ENCODE data around the gene APRT.

APRT gene

GRCh38 chr16:88811769-88812512, at the start of gene APRT:
Gene APRT, minus strand, starts transcription at chr16:88811928. Its CDS starts 29 bp downstream, at chr16:88811899.
- peak within 1 kb of the TSS; percentile 90 for H3K4me3 ChIP-seq (ENCODE audit: low read depth, low read length)
- H3K9ac ChIP-seq (ENCODE audit: low read length), result peak within 1 kb of the TSS; percentile 93
- H3K9me3 ChIP-seq (ENCODE audit: control insufficient read depth, insufficient read depth, low read depth, low read length), result no peaks in the 10 kb centered on the region
- H3K36me3 ChIP-seq (ENCODE audit: control insufficient read depth, insufficient read depth, low read length), result peaks cover 37% of the 10 kb centered on the region
- peaks cover 14% of the 10 kb centered on the region for H3K4me1 ChIP-seq (ENCODE audit: control insufficient read depth, insufficient read depth, low read length)
- peak within 1 kb of the TSS; percentile 95 for H3K27ac ChIP-seq (ENCODE audit: low read depth, low read length)
- H3K27me3 ChIP-seq (ENCODE audit: control insufficient read depth, insufficient read depth, low read length), result no peaks in the 10 kb centered on the region

GRCh38 chr16:88861359-88861758, 49.6 kb upstream of the APRT start:
- no peak overlapping the region for H3K4me3 ChIP-seq (ENCODE audit: low read depth, low read length)
- peaks cover 4% of the 10 kb centered on the region for H3K4me1 ChIP-seq (ENCODE audit: control insufficient read depth, insufficient read depth, low read length)
- no peaks in the 10 kb centered on the region for H3K9me3 ChIP-seq (ENCODE audit: control insufficient read depth, insufficient read depth, low read depth, low read length)
- H3K9ac ChIP-seq (ENCODE audit: low read length), result no peak overlapping the region
- H3K27ac ChIP-seq (ENCODE audit: low read depth, low read length), result no peak overlapping the region
- H3K27me3 ChIP-seq (ENCODE audit: control insufficient read depth, insufficient read depth, low read length), result no peaks in the 10 kb centered on the region
- peaks cover 48% of the 10 kb centered on the region for H3K36me3 ChIP-seq (ENCODE audit: control insufficient read depth, insufficient read depth, low read length)

- H3K9me3 ChIP-seq (ENCODE audit: control insufficient read depth, insufficient read depth, low read depth, low read length), result no peaks in the 10 kb centered on the region
- H3K36me3 ChIP-seq (ENCODE audit: control insufficient read depth, insufficient read depth, low read length), result peaks cover 48% of the 10 kb centered on the region
- H3K27ac ChIP-seq (ENCODE audit: low read depth, low read length), result no peak overlapping the region
- H3K4me1 ChIP-seq (ENCODE audit: control insufficient read depth, insufficient read depth, low read length), result peaks cover 8% of the 10 kb centered on the region
- H3K27me3 ChIP-seq (ENCODE audit: control insufficient read depth, insufficient read depth, low read length), result no peaks in the 10 kb centered on the region
- H3K4me3 ChIP-seq (ENCODE audit: low read depth, low read length), result no peak overlapping the region
- H3K9ac ChIP-seq (ENCODE audit: low read length), result no peak overlapping the region
These were observed 47.8 kb upstream of the APRT start for GRCh38 chr16:88859381-88860091.

GRCh38 chr16:88857728-88858339, 46.1 kb upstream of the APRT start:
- no peak overlapping the region for H3K27ac ChIP-seq (ENCODE audit: low read depth, low read length)
- H3K9me3 ChIP-seq (ENCODE audit: control insufficient read depth, insufficient read depth, low read depth, low read length), result no peaks in the 10 kb centered on the region
- H3K27me3 ChIP-seq (ENCODE audit: control insufficient read depth, insufficient read depth, low read length), result no peaks in the 10 kb centered on the region
- H3K9ac ChIP-seq (ENCODE audit: low read length), result peak overlapping the region; percentile 94
- peaks cover 8% of the 10 kb centered on the region for H3K4me1 ChIP-seq (ENCODE audit: control insufficient read depth, insufficient read depth, low read length)
- peaks cover 44% of the 10 kb centered on the region for H3K36me3 ChIP-seq (ENCODE audit: control insufficient read depth, insufficient read depth, low read length)
- peak overlapping the region; percentile 86 for H3K4me3 ChIP-seq (ENCODE audit: low read depth, low read length)

- H3K27me3 ChIP-seq (ENCODE audit: control insufficient read depth, insufficient read depth, low read length), result no peaks in the 10 kb centered on the region
- peak within 1 kb of the TSS; percentile 24; the same call in 1 of the 2 replicates for H3K27ac ChIP-seq (ENCODE audit: low read depth, low read length)
- peaks cover 37% of the 10 kb centered on the region for H3K36me3 ChIP-seq (ENCODE audit: control insufficient read depth, insufficient read depth, low read length)
- H3K9ac ChIP-seq (ENCODE audit: low read length), result peak within 1 kb of the TSS; percentile 94
- no peaks in the 10 kb centered on the region for H3K9me3 ChIP-seq (ENCODE audit: control insufficient read depth, insufficient read depth, low read depth, low read length)
- H3K4me1 ChIP-seq (ENCODE audit: control insufficient read depth, insufficient read depth, low read length), result peaks cover 8% of the 10 kb centered on the region
- peak within 1 kb of the TSS; percentile 86 for H3K4me3 ChIP-seq (ENCODE audit: low read depth, low read length)
These were observed 45.4 kb upstream of the APRT start, which contains the start of the genes GALNS and TRAPPC2L for GRCh38 chr16:88856828-88857727. Gene GALNS, minus strand, starts transcription at chr16:88856947. Its CDS starts 70 bp downstream, at chr16:88856877. Gene TRAPPC2L, plus strand, starts transcription at chr16:88857127. Its CDS starts 24 bp downstream, at chr16:88857151.

- H3K27me3 ChIP-seq (ENCODE audit: control insufficient read depth, insufficient read depth, low read length), result no peaks in the 10 kb centered on the region
- H3K9me3 ChIP-seq (ENCODE audit: control insufficient read depth, insufficient read depth, low read depth, low read length), result no peaks in the 10 kb centered on the region; the same call in 1 of the 2 replicates
- peaks cover 8% of the 10 kb centered on the region for H3K4me1 ChIP-seq (ENCODE audit: control insufficient read depth, insufficient read depth, low read length)
- peaks cover 30% of the 10 kb centered on the region for H3K36me3 ChIP-seq (ENCODE audit: control insufficient read depth, insufficient read depth, low read length)
- no peak overlapping the region for H3K27ac ChIP-seq (ENCODE audit: low read depth, low read length)
- H3K9ac ChIP-seq (ENCODE audit: low read length), result peak overlapping the region; percentile 27
- H3K4me3 ChIP-seq (ENCODE audit: low read depth, low read length), result peak overlapping the region; percentile 86
These were observed 44.5 kb upstream of the APRT start for GRCh38 chr16:88856122-88856827.

GRCh38 chr16:88855736-88856121, 44.0 kb upstream of the APRT start:
- H3K27me3 ChIP-seq (ENCODE audit: control insufficient read depth, insufficient read depth, low read length), result no peaks in the 10 kb centered on the region
- H3K27ac ChIP-seq (ENCODE audit: low read depth, low read length), result no peak overlapping the region
- peaks cover 24% of the 10 kb centered on the region for H3K36me3 ChIP-seq (ENCODE audit: control insufficient read depth, insufficient read depth, low read length)
- no peaks in the 10 kb centered on the region; the same call in 1 of the 2 replicates for H3K9me3 ChIP-seq (ENCODE audit: control insufficient read depth, insufficient read depth, low read depth, low read length)
- no peak overlapping the region for H3K9ac ChIP-seq (ENCODE audit: low read length)
- peak overlapping the region; percentile 75 for H3K4me3 ChIP-seq (ENCODE audit: low read depth, low read length)
- H3K4me1 ChIP-seq (ENCODE audit: control insufficient read depth, insufficient read depth, low read length), result peaks cover 8% of the 10 kb centered on the region

GRCh38 chr16:88855176-88855575, 43.4 kb upstream of the APRT start:
- H3K9me3 ChIP-seq (ENCODE audit: control insufficient read depth, insufficient read depth, low read depth, low read length), result no peaks in the 10 kb centered on the region; the same call in 1 of the 2 replicates
- peaks cover 19% of the 10 kb centered on the region for H3K36me3 ChIP-seq (ENCODE audit: control insufficient read depth, insufficient read depth, low read length)
- peaks cover 8% of the 10 kb centered on the region for H3K4me1 ChIP-seq (ENCODE audit: control insufficient read depth, insufficient read depth, low read length)
- no peaks in the 10 kb centered on the region for H3K27me3 ChIP-seq (ENCODE audit: control insufficient read depth, insufficient read depth, low read length)
- H3K4me3 ChIP-seq (ENCODE audit: low read depth, low read length), result no peak overlapping the region
- H3K27ac ChIP-seq (ENCODE audit: low read depth, low read length), result no peak overlapping the region
- H3K9ac ChIP-seq (ENCODE audit: low read length), result no peak overlapping the region

- Histone ChIP-seq H3K4me3 (ENCODE audit: low read depth, low read length) (no peak overlapping the region), H3K9me3 (ENCODE audit: control insufficient read depth, insufficient read depth, low read depth, low read length) (no peaks in the 10 kb centered on the region; the same call in 1 of the 2 replicates), H3K27me3 (ENCODE audit: control insufficient read depth, insufficient read depth, low read length) (no peaks in the 10 kb centered on the region), H3K36me3 (ENCODE audit: control insufficient read depth, insufficient read depth, low read length) (peaks cover 12% of the 10 kb centered on the region), H3K9ac (ENCODE audit: low read length) (no peak overlapping the region), H3K27ac (ENCODE audit: low read depth, low read length) (no peak overlapping the region), H3K4me1 (ENCODE audit: control insufficient read depth, insufficient read depth, low read length) (peaks cover 8% of the 10 kb centered on the region)
These were observed 42.8 kb upstream of the APRT start for GRCh38 chr16:88854306-88855111.
